ENCODE measurements around the gene PRKAR1B. TPM values are rescaled to one million over a fixed set of nuclear protein-coding genes. Genes with fewer than 3 reads are reported as not detected.
"Not testable (repeated sequence)": the region's sequence is repeated elsewhere in the genome, so short reads cannot be mapped to it uniquely, and the experiment has no call there.

Gene PRKAR1B
- polyA plus RNA-seq, 3 donors = 38.9 to 42.7 (median 39.9) TPM

DNA sequence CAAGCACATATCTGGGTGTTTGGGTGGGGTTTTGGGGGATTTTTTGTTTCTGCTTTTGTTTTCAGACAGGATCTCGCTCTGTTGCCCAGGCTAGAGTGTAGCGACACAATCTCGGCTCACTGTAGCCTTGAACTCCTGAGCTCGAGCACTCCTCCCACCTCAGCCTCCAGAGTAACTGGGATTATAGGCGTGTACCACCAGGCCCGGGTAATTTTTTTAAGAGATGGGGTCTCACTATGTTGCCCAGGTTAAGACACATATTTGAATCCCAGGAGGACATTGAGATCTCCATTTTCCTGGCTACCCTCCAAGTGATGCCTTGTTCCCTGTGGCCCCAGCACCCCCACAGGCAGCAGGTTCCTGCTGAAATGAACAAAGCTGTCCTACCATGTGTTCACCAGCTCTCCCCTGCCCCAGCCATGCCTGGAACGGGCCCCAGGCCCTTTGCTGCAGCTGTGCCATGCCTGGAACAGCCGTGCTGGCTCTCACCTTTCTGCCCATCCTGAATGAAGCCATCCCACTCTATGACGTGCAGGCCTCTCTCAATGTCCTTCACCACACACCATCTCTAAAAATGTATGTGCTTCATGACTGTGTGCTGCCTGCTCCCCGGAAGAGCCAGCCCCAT lies 55.6 kb downstream of the PRKAR1B start:
- DNase-seq = no peak

DNA sequence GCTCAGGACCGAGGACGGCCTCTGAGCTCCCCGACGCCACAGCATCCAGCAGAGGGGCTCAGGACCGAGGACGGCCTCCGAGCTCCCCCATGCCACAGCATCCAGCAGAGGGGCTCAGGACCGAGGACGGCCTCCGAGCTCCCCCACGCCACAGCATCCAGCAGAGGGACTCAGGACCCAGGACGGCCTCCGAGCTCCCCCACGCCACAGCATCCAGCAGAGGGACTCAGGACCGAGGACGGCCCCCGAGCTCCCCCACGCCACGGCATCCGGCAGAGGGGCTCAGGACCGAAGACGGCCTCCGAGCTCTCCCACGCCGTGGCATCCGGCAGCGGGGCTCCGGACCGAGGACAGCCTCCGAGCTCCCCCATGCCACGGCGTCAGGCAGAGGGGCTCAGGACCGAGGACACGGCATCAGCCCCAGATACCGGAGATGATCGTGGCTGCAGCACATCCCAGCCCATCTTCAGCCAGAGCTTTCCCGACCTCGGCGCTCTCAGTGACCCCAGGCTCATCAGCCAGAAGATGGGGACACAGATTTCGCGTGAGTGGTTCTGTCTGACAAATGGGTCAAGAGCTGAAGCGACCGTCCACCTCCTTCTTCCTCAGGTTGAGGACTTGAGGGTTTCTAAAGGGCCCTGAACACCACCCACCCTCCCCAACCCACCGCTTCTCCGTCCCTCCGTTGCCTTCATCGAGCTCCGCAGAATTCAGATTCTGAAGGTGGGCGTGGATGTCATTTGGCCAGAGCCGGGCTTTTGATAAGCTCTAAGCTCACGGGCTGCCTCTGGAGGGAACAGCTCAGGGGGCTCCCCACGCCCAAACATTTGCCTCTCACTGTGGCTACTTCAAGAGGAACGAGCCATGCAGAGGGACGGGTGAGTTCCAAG lies 56.3 kb downstream of the PRKAR1B start:
- no peak for DNase-seq

DNA sequence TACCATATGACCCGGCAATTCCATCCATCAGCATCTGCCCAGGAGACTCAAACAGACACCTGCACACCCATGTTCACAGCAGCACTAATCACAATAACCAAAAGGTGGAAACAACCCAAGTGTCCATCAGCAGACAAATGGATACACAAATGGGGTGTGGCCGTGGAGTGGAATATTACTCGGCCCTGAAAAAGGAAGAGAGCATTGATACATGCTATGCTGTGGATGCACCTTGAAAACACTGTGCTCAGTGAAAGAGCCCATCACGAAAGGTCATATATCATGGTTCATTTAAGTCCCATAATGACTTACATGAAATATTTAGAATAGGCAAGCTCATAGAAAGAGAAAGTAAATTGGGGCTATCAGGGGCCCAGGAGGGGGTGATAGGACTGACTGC lies 58.1 kb downstream of the PRKAR1B start:
- no peak for DNase-seq

DNA sequence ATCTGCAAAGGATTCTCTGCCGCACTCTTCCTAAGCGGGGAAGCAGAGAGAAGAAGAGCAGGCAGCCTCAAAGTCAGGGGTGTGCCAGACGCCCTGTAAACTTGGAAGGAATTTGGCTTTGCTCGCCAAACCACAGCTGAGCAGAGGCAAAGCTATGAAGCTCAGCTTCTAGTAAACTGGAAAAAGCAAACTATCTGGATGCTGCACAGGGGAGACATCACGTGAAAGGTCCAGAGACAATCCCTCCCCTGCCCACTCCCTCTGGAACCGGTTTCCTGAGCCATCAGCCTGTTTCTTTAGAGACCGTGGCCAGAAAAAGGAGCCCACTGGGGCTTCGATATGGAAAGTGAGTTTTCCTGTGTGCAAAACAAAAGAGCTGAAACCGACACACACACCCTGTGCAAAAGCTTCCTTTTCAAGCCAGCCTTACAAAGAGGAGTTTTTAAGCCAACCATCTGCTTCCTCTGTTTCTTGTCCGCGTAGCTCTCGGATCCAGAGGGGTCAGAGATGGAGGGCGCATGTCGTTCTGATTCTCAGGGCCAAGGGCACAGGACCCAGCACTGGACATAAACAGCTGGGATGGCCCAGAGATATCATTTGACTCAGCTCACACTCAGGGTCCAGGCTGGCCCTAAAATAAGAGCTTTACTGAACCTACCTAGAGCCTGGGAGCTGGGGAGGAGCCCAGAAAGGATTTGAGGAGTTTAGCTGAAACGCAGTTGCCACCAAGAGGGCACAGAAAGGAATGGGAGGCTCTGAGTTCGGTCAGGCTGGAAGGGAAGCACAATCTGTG lies 58.7 kb downstream of the PRKAR1B start:
- no peak for DNase-seq

DNA sequence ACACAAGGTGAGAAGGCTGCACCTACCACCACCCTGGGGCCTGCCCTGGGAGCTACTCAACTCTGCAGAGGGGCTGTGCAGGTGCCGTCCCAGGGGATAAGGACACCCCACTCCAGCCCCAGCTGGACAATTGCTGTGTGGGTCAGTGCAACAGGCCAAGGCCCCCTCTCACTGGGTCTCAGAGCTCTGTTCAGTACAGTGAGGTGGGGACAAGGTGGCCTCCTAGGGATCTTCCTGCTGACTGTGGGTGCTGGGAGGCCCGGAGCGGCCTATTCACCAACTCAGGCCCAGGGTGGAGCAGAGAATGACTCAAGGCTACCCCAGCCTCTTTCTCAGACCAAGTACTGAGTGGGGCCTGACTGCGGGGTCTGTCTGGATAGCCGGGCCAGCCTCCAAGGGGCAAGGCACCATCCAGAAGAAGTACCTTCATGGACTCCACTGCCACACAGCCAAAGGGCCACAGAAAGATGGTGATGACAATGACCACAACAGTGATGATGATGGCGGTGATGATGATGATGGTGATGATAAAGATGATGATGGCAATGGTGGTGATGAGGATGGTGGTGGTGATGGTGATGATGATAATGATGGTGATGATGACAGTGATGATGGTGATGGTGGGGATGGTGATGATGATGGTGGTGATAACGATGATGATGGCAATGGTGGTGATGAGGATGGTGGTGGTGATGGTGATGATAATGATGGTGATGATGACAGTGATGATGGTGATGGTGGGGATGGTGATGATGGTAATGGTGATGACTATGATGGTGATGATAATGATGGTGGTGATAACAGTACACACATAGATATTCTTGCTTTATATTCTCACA lies 60.4 kb downstream of the PRKAR1B start:
- DNase-seq = no peak

DNA sequence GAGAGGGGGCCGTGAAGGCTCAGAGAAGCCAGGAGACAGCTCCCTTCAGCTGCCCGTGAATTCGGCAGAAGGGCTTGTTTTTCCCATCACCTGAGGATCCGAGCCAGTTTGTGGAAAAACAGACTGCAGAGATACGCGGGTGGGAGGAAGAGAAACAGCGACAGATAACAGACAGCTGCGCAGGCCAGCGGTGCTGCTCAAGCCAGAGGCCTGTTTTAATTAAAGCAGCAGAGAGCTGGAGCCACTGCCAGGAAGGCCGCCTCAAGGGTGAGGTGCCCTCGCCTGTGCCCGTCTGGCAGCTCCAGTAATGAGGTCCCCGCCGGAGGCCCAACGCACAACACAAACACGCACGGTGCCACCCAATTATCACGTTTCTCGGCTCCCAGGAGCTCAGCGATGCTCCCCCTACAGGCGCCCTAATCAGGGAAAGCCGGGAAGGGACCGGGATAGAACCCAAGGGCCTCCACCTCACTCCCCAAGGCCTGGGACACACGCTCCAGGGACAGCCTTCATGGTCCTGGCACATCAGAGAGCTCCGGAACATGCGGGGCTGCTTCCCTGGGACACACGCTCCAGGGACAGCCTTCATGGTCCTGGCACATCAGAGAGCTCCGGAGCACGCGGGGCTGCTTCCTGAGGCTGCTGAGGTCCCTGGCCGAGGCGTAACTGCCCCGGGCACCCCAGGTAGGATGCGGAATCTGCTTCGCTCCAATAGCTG lies 61.2 kb downstream of the PRKAR1B start:
- no peak for DNase-seq

DNA sequence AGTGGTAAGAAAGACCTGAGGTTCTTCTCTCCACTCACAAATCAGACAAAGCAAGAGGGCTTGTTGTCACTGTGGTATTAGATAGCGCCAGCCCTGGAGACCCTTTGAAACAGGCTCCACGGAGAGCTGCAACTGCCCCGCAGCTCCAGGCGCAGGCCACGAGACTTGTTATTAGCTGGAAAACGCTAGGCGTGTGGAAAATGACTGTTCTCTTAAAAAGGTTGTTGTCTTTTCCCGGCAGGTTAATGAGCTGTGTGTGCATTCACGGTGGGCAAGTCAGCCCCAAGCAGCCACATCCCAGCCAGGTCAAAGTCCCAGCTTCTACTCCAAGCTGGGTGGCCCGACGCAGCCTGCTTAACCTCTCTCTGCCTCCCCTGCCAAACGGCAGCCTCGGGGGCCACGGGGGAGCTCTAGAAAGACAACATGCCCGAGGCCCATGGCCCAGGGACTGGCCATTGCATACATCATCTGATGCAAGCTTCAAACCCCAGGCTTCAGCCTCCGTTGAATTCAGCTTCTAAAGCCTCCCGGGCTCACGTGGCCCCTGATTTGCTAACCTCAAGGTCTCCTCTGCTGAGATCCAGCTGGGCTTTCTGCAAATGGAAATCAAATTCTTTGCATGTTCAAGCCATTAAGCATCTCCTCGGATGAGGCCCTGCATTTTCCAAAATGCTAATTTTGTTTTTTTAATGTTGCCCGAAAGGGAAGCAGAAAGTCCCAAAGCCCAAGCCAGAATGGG lies 61.9 kb downstream of the PRKAR1B start:
- DNase-seq = peak; percentile 70

DNA sequence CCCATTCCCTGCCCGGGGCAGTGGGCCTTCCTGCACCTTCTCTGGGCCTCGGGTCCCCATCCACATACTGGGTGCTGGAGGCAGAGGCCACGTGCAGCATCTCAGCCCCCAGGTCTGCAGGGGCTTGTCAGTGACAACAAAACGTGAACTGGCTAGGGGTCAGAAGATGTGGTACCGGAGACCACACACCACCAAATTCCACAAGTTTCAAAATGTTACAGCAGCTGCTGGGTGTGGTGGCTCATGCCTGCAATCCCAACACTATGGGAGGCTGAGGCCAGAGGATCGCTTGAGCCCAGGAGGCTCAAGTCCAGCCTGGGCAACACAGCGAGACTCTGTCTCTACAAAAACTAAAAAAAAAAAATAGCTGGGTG lies 62.7 kb downstream of the PRKAR1B start:
- DNase-seq = no peak

DNA sequence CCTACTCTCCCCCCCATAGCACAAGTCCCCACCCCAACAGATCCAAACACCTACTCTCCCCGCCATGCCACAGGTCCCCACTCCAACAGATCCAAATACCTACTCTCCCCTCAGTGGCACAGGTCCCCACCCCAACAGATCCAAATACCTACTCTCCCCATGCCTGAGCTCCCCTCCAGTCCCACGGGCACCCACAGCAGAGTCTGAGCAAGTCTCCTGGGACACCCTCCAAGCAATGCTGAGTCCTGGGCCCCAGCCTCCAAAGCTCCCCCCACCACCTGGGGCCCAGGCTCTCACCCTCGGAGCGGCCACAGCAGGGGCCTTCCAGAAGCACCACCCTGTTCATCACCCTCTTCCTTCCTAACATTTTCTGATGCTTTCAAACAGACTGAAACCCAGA lies 64.5 kb downstream of the PRKAR1B start:
- DNase-seq = no peak

DNA sequence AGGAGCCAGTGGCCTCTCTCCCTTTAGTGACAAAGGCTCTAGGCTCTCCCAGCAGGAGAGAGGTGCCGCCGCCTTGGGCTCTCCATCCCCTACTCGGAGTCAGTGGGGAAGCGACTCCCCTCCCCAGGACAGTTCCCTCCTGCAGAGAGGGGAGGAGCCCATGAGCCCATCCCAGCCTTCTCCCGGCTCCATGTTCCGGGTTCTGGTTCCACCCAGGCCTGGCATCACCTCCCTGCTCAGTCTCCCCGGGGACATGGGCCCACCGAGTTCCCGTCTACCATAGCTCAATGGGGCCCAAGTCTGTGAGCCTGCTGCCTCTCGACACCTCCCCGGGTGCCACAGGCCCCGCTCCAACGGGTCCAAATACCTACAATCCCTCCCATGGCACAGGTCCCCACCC lies 67.1 kb downstream of the PRKAR1B start:
- no peak for DNase-seq

DNA sequence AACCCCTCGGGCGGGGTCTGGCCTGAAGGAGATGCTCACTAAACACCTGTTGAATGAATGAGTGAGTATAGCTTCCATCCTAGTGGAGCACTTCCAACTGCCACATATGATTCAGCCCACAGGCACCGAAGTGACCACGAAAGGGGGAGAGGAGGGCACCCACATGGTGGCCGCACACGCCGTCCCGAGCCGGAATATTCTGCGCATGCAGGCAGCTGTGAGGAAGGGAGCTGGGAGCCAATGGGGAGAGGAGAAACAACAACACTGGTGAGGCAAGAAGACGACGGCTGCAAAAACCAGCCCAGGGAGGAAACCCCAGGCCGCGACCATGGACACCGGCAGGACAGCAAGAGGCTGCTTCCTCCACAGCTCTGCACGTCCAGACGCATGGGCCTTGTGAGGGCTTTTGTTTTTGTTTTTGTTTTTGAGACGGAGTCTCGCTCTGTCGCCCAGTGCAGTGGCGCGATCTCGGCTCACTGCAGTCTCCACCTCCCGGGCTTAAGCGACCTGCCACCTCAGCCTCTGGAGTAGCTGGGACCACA lies 67.7 kb downstream of the PRKAR1B start:
- no peak for DNase-seq

DNA sequence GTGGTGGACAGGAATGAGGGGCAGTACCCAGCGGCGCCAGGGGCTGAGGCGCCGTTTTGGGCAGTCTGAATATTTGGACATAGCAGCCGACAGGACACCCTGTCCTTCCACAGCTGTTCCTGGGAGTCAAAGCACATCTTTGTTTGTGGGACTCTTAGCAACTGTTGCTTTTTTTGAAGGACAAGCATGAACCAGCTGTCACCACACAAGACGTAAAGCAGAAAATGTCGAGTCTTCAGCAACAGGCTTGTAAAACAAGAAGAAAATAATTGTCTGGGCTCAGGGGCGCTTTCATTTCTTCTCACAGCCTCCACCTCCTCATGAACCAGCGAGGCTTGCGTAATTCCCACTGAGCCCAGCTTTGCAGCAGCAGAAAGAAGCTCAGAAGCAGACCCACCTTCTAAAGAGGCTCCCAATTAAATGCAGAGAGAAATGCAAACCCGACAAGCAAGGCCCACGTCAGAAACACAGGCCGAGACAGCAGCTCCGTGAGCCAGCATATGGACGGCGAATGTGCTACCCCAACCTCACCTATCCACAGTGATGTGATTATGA lies 69.4 kb downstream of the PRKAR1B start:
- peak; percentile 43 for DNase-seq

DNA sequence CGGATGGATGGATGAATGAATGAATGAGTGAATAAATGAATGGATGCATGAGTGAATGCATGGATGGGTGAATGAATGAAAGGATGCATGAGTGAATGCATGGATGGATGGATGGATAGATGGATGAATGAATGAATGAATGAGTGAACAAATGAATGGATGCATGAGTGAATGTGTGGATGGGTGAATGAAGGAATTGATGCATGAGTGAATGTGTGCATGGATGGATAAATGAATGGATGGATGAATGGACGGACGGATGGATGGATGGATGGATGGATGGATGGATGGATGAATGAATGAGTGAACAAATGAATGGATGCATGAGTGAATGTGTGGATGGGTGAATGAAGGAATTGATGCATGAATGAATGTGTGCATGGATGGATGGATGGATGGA lies 70.1 kb downstream of the PRKAR1B start:
- DNase-seq = not testable (repeated sequence)

DNA sequence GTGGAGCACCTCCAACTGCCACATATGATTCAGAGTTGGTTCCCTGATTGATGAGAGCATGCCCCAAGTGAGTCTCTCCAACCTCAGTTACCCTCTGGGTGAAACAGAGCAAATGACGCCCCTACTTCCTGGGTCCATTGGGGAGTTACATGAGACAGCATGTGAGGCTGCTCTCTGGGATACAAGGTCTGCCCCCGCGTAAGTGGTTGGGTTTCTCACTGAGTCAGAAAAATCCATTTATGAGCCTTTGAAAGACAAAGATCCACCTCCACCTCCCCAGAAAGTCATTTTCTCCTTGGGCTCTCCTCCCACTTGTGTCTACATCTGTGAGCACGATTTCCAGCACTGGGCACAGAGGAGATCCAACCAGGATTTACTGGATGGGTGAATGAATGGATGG lies 71.3 kb downstream of the PRKAR1B start:
- no peak for DNase-seq

DNA sequence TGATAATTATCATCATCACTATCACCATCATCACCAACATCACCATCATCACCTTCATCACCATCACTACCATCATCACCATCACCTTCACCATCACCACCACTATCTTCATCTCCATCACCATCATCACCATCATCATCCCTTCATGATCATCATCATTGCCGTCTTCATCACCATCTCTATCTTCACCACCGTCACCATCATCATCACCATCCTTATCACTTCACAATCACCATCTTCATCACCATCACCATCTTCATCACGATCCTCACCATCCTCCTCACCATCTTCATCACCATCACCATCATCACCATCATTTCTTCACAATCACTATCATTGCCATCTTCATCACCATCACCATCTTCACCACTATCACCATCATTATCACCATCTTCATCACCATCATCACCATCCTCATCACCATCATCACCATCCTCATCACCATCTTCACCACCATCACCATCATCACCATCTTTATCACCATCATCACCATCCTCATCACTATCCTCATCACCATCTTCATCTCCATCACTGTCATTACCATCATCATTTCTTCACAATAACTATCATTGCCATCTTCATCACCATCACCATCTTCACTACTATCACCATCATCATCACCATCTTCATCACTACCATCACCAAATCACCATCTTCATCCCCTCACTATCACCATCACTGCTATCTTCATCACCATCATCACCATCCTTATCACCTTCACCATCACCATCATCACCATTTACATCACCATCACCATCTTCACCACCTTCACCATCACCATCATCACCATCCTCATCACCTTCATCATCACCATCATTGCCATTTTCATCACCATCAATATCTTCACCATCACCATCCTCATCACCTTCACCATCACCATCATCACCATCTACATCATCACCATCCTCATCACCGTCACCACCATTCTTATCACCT lies 73.0 kb downstream of the PRKAR1B start:
- no peak for DNase-seq

DNA sequence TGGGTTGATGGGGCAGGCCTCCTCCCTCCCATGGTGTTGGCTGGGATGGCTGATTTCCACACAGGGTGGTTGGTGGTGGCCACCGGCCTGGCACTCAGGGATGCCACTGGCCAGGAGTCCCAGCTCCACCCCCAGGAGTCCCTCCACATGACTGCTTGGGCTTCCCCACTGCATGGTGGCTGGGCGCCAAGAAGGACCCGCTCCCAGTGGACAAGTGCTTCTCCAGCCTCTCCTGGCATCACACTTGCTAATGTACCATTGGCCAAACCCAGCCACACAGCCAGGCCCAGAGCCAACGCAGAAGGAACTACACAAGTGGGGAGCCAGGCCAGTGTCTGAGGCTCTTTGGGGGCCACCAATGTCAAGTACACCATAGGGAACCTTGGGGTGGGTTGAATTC lies 74.2 kb downstream of the PRKAR1B start:
- DNase-seq = no peak

DNA sequence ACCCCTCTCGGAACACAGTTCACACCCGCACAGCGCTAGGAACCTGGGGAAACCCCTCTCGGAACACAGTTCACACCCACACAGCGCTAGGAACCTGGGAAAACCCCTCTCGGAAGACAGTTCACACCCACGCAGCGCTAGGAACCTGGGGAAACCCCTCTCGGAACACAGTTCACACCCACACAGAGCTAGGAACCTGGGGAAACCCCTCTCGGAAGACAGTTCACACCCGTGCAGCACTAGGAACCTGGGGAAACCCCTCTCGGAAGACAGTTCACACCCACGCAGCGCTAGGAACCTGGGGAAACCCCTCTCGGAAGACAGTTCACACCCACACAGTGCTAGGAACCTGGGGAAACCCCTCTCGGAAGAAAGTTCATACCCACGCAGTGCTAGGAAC lies 74.9 kb downstream of the PRKAR1B start:
- not testable (repeated sequence) for DNase-seq

DNA sequence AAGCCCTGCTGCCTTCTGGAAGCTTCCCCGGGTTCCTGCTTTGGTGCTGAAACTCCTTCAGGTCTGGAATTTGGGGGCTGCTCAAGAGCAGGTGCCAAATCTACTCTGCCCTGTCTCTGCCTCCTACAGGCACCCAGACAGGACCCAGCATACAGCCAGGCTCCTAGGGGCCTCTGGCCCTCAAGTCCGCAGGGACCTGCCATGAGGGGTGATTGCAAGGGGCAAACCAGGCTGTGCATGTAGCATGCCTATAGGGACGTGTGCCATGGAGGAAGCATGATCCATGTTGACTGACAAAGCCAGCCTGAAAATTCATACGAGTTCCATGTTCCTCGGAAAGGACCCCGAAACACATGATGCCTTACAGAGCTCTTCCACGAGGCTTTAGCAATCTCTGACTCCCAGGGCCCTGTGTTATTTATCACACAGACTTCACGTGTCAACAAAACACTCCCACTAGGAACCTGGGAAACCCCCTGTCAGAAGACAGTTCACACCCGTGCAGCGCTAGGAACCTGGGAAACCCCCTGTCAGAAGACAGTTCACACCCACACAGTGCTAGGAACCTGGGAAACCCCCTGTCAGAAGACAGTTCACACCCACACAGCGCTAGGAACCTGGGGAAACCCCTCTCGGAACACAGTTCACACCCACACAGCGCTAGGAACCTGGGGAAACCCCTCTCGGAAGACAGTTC lies 75.9 kb downstream of the PRKAR1B start:
- DNase-seq = no peak

Data from renal pelvis (tissue), 4 donors.